Neuronal stem cell (in vitro differentiated cells): ENCODE data around the gene FCGR3B.
"Not testable (repeated sequence)": the region's sequence is repeated elsewhere in the genome, so short reads cannot be mapped to it uniquely, and the experiment has no call there.

ENCODE experiments used
- DNase-seq: peaks from one replicate; pipeline ENCODE4 v3.0.0-alpha.2; 2013; ENCODE audit warnings: low spot score
- H2AFZ ChIP-seq: one replicate; pipeline ENCODE4 v1.6.1; 2013; ENCODE audit warnings: mild to moderate bottlenecking, low read length, inconsistent platforms
- H2AK5ac ChIP-seq: 2 replicates; pipeline ENCODE4 v1.6.1; 2013; ENCODE audit warnings: low read depth, mild to moderate bottlenecking, inconsistent platforms, low read length, moderate library complexity, mixed read lengths
- H2BK120ac ChIP-seq: 2 replicates; pipeline ENCODE4 v1.6.1; 2013; ENCODE audit warnings: low read depth, mild to moderate bottlenecking, inconsistent platforms, low read length, moderate library complexity, mixed read lengths
- H2BK12ac ChIP-seq: one replicate; pipeline ENCODE4 v1.6.1; 2013; ENCODE audit warnings: low read length, inconsistent platforms
- H2BK15ac ChIP-seq: 2 replicates; pipeline ENCODE4 v1.6.1; 2013; ENCODE audit warnings: mild to moderate bottlenecking, low read length, inconsistent platforms, mixed read lengths
- H2BK5ac ChIP-seq: one replicate; pipeline ENCODE4 v1.6.1; 2013; ENCODE audit warnings: inconsistent platforms, mild to moderate bottlenecking, low read length, moderate library complexity
- H3K14ac ChIP-seq: one replicate; pipeline ENCODE4 v1.6.1; 2013; ENCODE audit warnings: low read length, inconsistent platforms
- H3K18ac ChIP-seq: 2 replicates; pipeline ENCODE4 v1.6.1; 2013; ENCODE audit warnings: low read length, inconsistent platforms
- H3K23ac ChIP-seq: 2 replicates; pipeline ENCODE4 v1.6.1; 2013; ENCODE audit warnings: low read depth, mild to moderate bottlenecking, mixed read lengths, low read length, inconsistent platforms; ENCODE audit not compliant: poor library complexity
- H3K27ac ChIP-seq: replicated peaks from 3 replicates; pipeline ENCODE4 v1.5.1; 2013; ENCODE audit warnings: low read length, inconsistent platforms
- H3K27me3 ChIP-seq, 3 experiments: 2 replicates each; pipeline ENCODE4 v1.6.1; 2013; ENCODE audit warnings: low read length in 3 of 3, mild to moderate bottlenecking in 2 of 3, inconsistent platforms in 1 of 3, low read depth in 1 of 3, mixed read lengths in 1 of 3, moderate library complexity in 1 of 3; ENCODE audit not compliant: control insufficient read depth in 3 of 3, insufficient read depth in 3 of 3
- H3K36me3 ChIP-seq, 2 donors: replicated peaks in 1 of 2; 2 replicates each; pipeline ENCODE4 v1.6.1; 2013; ENCODE audit warnings: low read length in 2 of 2; ENCODE audit not compliant: control insufficient read depth in 2 of 2, insufficient read depth in 2 of 2
- H3K4ac ChIP-seq: 2 replicates; pipeline ENCODE4 v1.6.1; 2013; ENCODE audit warnings: inconsistent platforms, mild to moderate bottlenecking, low read length, moderate library complexity
- H3K4me1 ChIP-seq, 2 donors: 1 replicate in 1 of 2; 2 replicates in 1 of 2; pipeline ENCODE4 v1.6.1; 2013; ENCODE audit warnings: low read length in 2 of 2, low read depth in 1 of 2; ENCODE audit not compliant: control insufficient read depth in 2 of 2, insufficient read depth in 1 of 2
- H3K4me2 ChIP-seq: one replicate; pipeline ENCODE4 v1.6.1; 2013; ENCODE audit warnings: mild to moderate bottlenecking, low read length, inconsistent platforms; ENCODE audit not compliant: insufficient read depth, poor library complexity, severe bottlenecking
- H3K4me3 ChIP-seq, 2 donors: 2 replicates each; pipeline ENCODE4 v1.5.1; 2013; ENCODE audit warnings: low read length in 2 of 2, mild to moderate bottlenecking in 2 of 2, inconsistent platforms in 1 of 2, moderate library complexity in 1 of 2
- H3K79me1 ChIP-seq: one replicate; pipeline ENCODE4 v1.6.1; 2013; ENCODE audit warnings: low read depth, mild to moderate bottlenecking, inconsistent platforms, low read length, moderate library complexity
- H3K9ac ChIP-seq: one replicate; pipeline ENCODE4 v1.6.1; 2013; ENCODE audit warnings: mild to moderate bottlenecking, low read depth, low read length, inconsistent platforms; ENCODE audit not compliant: poor library complexity
- H3K9me3 ChIP-seq, 2 donors: replicated peaks in 1 of 2; 2 replicates each; pipeline versions ENCODE3 to v1.6.1; 2013; ENCODE audit warnings: low read length in 2 of 2, mild to moderate bottlenecking in 2 of 2, inconsistent platforms in 1 of 2, low read depth in 1 of 2, mixed read lengths in 1 of 2, moderate library complexity in 1 of 2; ENCODE audit not compliant: control insufficient read depth in 2 of 2, insufficient read depth in 1 of 2
- H4K8ac ChIP-seq: one replicate; pipeline ENCODE4 v1.6.1; 2013; ENCODE audit warnings: low read depth, mild to moderate bottlenecking, inconsistent platforms, low read length, moderate library complexity
- H4K91ac ChIP-seq: one replicate; pipeline ENCODE4 v1.6.1; 2013; ENCODE audit warnings: low read length, low read depth, mild to moderate bottlenecking, inconsistent platforms; ENCODE audit not compliant: poor library complexity

FCGR3B gene

DNA sequence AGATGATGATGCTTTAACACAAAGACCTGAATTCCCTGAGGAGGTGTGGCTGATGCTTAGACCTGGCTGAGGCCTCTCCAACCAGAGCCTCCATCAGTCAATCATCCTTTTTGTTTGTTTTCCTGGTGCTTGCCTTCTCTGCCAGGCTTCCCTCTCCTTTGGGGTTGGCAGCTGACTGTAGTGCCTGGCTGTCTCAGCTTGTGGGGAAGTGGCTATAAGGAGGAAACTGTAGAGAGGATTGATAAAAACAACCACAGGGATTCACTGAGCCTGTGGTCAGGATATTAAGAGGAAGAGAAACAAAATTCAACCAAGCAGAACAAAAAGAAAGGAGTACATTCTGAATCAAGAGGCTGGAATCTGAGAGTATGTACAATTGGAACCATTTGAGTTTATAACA lies 54.3 kb downstream of the FCGR3B start:
- H3K9me3 ChIP-seq, H2AK5ac ChIP-seq, H2BK15ac ChIP-seq, H3K18ac ChIP-seq, H4K91ac ChIP-seq, H3K27ac ChIP-seq, H3K4me2 ChIP-seq, H2BK120ac ChIP-seq, H3K23ac ChIP-seq, H3K9ac ChIP-seq, H2BK5ac ChIP-seq, H3K4me3 ChIP-seq, H2BK12ac ChIP-seq, H3K36me3 ChIP-seq, H3K79me1 ChIP-seq, DNase-seq, H3K14ac ChIP-seq, H3K27me3 ChIP-seq, H3K4me1 ChIP-seq, H4K8ac ChIP-seq, H3K4ac ChIP-seq, H2AFZ ChIP-seq: not testable (repeated sequence)
